Measurements from ENCODE around the gene IER5.

The IER5 gene

GRCh38 chr1:181099152-181100014 lies 10.9 kb downstream of the IER5 start:
- peak; percentile 63 to 69 for DNase-seq (ENCODE audit: low read depth in 2 of 2)

DNA sequence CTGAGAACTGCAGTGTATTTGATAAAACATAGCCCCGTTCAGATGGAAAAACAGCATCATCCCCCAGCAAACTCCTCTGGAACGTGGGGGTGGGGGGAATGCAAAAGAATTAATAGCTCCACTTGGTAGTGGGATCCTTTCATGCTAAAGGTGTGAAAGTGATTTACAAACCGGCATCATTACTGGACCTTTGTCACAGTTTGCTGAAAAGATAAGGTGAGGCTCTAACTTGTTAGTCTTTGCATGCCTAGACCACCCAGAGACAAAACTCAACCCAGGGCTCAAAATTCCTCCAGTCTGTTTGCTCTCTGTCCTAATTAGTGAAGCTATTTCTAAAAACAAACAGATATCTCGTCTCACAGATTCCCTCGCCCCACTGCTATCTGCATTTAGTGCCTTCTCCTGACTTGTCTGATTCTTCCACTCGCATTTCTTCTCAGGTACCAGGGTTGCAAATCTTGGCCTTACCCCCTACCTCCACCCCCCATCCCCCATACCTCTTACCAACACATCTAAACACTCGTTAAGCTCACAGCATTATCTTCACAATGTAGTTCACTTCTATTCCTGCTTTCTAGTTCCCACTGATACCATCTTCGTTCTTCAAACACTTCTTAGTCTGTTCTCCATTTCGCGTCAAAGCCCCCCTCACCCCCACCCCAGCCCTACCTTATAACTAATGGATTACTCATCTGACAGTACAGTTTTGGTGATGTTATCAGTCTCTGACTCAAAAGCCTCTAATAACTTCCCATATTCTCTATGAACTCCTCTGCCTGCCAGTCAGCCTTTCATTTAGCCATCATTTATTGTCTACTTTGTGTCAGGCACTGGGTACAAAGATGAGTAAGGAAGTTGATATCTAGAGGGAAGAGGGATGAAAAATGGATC lies 11.8 kb downstream of the IER5 start:
- DNase-seq (ENCODE audit: low read depth in 2 of 2) = no peak

DNA sequence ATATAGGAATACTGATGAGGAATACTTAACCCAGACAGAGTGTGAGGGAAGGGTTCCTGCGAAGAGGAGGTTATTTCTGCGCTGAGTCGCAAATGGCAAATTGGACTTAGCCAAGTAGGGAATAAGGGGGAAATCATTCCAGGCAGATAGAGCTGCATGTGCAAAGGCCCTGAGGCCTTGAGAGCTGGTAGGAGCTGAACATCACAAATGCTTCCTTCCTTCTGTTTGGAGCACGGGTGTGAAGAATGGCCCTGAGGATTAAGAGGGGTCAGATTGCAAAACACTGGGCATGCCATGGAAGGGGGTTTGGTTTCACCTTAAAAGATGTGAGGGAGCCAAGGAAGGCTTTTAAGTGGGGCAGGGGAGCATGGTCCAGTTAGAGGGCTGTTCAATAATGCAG lies 12.4 kb downstream of the IER5 start:
- no peak for DNase-seq (ENCODE audit: low read depth in 2 of 2)

- peak; percentile 64 to 67 for DNase-seq (ENCODE audit: low read depth in 2 of 2)
These were observed 13.2 kb downstream of the IER5 start for GRCh38 chr1:181101581-181102226.

DNA sequence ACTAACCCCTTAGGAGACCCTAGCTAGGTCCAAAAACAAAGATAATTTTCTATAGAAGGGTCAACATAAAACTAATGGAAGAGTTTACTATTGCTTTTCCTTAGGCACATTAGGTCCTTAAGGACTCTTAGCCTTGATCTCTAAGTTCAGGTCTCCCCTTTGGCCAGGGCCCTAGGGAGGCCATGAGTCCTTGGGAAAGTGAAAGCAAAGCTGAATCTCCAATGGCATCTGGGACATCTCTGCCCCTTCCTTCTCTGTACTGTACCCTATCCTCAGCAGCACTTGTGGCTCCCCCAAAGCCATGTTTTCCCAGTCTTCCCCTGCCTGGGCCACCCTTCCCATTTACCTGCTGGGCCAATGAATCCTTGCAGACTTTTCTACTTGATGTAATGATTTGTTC lies 14.3 kb downstream of the IER5 start:
- no peak for DNase-seq (ENCODE audit: low read depth in 2 of 2)

DNA sequence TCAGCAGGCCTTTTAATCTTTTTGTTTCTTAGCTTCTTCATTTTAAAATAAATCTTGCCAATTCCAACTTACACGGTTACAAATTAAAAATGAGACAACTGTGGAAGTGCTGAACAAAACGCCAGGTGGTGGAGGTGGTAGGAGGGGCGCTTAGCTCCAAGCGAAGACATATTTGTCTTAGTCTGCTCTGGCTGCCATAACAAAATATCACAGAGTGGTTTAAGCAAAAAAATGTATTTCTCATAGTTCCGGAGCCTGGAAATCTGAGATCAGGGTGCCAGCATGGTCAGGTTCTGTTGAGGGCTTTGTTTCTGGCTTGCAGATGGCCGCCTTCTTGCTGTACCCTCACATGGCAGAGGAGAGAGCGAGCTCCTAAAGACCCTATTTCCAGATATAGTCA lies 14.9 kb downstream of the IER5 start:
- DNase-seq (ENCODE audit: low read depth in 2 of 2) = no peak

- no peak for DNase-seq (ENCODE audit: low read depth in 2 of 2)
These were observed 15.7 kb downstream of the IER5 start for GRCh38 chr1:181104042-181104789.

GRCh38 chr1:181104790-181105133 lies 16.3 kb downstream of the IER5 start:
- DNase-seq (ENCODE audit: low read depth in 2 of 2) = no peak

- DNase-seq (ENCODE audit: low read depth in 2 of 2) = peak; percentile 84 to 85
These were observed 16.9 kb downstream of the IER5 start for GRCh38 chr1:181105134-181106021.

- no peak for DNase-seq (ENCODE audit: low read depth in 2 of 2)
These were observed 17.5 kb downstream of the IER5 start for GRCh38 chr1:181106022-181106312.

GRCh38 chr1:181106479-181106878 lies 18.0 kb downstream of the IER5 start:
- DNase-seq (ENCODE audit: low read depth in 2 of 2) = no peak

GRCh38 chr1:181107711-181108110 lies 19.2 kb downstream of the IER5 start:
- no peak for DNase-seq (ENCODE audit: low read depth in 2 of 2)

DNA sequence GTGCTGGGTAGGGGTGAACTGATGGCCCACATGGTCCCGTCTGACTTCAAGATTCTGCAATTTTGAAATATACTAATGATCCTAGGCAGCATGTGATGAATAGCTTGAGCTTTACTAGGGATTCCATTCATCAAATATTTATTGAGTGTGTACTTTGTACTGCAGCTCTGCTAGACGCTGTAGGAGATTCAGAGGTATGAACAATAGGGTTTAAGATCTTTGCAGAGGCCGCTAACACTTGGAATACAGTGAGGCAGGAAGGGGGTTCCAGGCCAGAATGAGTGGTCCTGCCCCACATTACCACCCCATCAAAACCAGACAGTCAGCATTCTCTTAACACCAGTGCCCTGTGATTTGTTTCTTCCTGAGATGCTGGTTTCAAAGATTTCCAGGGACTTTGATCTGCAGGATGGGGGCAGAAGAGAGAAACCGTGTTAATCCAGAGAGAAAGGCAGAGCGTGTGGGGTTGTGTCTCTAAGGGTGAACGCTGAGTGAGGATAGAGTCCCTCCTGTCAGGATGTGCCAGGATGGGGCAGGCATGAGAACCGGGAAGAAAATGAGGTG lies 19.9 kb downstream of the IER5 start:
- DNase-seq (ENCODE audit: low read depth in 2 of 2) = no peak

- DNase-seq (ENCODE audit: low read depth in 2 of 2) = no peak
These were observed 21.5 kb downstream of the IER5 start for GRCh38 chr1:181110013-181110412.

- no peak for DNase-seq (ENCODE audit: low read depth in 2 of 2)
These were observed 23.1 kb downstream of the IER5 start for GRCh38 chr1:181111559-181111958.

GRCh38 chr1:181112071-181112929 lies 23.8 kb downstream of the IER5 start:
- peak; percentile 66 to 73 for DNase-seq (ENCODE audit: low read depth in 2 of 2)

GRCh38 chr1:181113059-181113641 lies 24.6 kb downstream of the IER5 start:
- no peak for DNase-seq (ENCODE audit: low read depth in 2 of 2)

- no peak for DNase-seq (ENCODE audit: low read depth in 2 of 2)
These were observed 26.3 kb downstream of the IER5 start for GRCh38 chr1:181114574-181115367.

DNA sequence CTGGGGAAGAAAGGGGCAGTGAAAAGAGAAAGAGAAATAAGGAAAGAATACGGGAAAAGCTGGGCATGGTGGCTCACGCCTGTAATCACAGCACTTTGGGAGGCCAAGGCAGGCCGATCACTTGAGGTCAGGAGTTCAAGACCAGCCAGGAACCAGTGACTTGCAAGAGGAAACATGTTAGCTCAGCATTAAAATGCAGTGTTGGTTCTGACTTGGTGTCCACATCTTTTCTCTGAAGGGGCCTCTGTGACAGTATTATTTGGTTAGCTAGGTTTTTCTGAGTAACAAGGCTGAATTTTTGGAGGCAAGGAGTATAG lies 26.8 kb downstream of the IER5 start:
- no peak for DNase-seq (ENCODE audit: low read depth in 2 of 2)

All from fibroblast of skin of left quadriceps (primary cell).